Hematopoietic multipotent progenitor cell treated with erythropoietin and hydrocortisone succinate and interleukin-3 and kit ligand, for 17 days (in vitro differentiated cells): ENCODE measurements around the gene NECAB2.
A peak's percentile ranks its signal among the peaks of the same experiment; 100 is the strongest.

Experiments
- DNase-seq: peaks from one replicate; pipeline ENCODE4 v3.0.0-alpha.2; 2015; ENCODE audit warnings: low spot score

Gene NECAB2

DNA sequence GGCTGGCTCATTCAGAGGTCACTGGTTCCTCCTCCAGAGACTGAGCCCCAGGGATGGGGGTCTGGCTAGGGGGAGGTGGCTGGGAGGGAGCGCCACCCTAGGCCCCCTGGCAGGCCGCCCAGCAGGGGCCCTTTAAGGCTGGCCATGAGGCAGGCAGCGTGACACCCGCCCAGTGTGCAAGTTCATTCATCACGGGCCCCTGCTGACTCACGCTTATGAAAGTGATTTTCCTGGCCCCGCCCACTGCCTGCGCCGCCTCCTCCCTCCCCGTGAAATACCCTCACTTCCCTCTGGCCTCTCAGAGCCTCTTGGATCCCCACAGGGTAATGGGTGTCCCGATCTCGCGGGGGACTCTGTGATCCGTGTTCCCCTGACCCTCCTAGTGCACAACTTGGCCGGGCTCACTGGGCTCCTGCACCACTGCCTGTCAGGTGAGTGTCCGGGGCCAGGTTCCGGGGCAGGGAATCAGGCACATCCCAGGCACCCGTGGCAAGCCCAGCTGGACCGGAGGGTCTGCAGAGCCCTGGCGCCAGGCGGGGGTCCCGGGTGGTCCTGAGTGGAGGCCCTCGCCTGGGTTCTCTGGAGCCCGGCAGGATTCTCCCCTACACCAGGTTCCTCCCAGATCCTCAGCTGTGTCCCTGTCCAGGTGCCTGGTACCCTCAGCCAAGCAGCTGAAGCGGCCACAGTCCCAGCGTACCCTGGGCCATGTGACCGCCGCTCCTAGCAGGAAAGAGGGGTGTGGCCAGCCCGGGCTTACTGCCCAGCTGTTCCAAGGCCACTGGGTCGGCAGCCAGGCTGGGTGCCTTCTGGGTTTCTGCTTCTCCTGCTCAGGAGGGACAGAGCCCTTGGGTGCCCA lies 14.9 kb upstream of the NECAB2 start, which contains the start of gene OSGIN1:
Gene OSGIN1 (plus strand): TSS at position 301 of the 856 bp plus-strand sequence. CDS start 4,432 bp downstream, outside the sequence.
- peak; percentile 81 for DNase-seq

DNA sequence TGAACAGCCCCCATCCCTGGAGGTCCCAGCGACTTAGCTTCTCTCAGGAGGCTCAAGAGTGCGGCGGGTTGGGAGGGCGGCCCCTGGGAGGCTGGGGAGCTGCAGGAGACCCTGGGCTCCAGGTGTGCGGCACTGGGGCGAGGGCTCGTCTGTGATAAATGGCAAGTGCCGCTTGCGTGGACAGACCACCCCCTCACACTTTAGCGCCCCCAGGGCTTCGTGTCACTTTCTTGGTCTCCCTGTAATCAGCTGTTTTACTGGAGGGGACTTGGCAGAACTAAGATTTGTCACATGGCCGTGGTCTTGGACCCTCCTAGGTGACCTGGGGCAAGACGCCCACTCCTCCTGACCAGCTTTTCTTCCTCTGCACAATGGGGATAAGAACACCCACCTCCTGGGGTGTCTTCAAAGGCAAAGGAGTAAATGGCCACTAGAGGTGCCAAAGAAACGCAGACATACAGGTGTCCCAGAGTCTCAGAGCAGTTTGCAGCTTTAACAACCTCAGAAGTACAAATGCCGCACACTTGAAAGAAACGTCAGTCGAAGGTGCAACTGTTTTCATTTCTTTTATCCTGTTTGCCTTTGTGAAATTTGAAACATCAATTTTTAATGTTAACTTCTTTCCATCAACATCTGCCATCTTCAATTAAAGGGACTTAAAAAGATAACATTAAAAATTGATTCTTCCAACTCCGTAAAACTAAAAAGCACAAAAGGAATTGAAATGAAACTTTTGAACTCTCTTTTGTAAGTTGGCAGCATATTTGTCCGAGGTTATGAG lies 14.1 kb upstream of the NECAB2 start:
- peak; percentile 35 for DNase-seq

DNA sequence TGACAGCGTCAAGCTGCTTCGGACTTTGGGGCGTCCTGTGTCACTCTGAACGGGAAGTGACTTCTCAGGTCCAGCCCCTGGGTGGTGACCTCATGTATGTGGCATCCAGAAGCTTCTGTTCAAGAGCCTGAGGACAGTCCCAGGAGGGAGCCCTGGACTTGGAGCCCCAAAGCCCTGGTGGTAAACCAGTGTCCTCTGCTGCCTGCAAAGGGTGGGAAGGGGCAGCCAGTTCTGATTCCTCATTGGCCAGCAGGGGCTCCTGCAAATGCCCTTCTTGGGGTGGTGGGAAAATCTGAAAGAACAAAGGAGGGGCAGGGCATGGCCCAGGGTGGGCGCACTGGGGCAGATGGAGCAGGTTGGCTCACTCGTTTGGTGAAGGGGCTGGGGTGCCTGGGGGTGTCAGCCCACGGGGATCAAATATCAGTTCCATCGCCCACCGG lies 13.4 kb upstream of the NECAB2 start:
- DNase-seq, result peak; percentile 6

DNA sequence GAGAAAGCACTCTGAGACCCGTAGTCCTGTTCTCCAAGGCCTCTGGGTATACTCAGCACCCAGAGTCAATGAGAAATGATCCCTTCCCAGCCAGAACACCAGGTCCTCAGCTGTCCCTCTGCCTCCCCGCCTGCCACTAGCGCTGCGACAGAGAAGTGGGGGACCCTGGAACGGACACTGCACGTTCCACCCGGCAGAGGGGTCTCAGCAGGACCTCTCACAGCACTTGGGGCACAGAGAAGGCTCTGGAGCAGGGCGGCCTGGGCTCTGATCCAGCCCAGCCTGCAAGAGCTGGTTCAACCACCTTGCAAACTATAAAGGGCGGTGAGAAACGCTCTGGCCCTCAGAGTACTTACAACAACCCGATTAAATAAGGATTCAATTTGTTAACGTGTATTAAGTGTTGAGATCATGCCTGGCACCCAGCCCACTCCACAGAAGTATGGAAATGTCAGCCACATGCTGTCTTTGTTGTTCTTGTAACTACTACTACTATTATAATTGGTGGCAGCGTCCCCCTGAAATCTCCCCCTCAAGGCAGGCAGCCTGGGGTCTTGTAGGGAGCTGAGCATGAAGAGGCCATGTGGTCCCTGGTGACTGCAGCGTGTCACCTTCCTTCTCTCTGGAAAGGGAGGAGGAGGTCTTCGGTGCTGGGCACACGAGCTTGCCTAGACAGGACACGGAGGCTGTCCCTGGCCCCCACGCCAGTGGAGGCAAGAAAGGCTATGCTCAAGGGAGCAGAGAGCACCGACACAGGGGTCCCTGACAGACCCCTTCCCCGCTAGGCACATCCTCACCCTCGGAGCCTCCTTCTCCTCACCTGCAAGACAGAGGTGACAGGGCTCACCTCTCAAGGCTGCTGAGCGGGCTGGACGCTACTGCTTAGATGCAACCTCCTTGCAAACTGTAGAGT lies 12.6 kb upstream of the NECAB2 start:
- DNase-seq, result no peak

DNA sequence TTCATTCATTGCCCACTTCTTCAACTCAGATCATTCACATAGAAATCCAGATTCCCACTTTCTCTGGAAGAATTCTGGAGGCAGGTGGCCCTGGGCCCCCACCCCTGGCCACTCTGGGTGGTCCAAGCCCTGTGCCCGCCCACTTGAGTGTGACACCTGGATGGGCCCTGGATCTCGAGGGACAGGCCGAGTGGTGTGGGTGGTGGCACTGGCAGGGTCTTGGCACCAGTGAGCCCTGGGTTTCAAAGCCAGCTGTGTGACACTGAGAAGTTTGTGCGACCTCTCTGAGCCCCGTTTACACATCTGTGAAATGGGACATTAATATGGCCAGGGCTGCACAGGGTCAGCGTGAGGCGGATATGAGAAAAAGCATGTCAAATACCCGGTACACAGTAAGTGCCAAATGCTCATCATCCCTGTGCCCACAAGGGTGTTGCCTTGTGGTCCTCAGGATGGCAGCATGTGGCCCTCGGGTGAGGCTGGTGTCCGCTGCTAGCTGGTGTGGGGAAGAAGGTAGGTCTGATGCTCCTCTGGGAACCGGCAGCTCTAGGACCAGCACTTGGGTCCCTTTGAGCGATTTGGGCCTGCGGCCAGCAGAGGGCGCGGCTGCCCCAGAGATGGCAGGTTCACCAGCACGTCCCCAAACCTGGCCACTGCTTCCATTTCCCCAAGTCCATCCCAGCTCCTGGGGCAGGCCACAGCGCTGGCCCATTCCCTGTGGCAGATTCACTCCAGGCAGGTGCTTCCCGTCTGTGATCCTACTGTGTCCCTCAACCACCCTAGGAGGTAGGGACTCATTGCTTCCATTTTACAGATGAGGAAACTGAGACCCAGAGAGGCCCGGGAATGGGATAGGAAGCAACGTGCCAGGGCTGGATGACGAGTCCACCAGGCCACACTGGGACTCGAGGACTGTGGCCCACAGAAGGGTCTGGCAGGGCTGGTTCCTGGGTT lies 11.4 kb upstream of the NECAB2 start:
- peak; percentile 77 for DNase-seq

DNA sequence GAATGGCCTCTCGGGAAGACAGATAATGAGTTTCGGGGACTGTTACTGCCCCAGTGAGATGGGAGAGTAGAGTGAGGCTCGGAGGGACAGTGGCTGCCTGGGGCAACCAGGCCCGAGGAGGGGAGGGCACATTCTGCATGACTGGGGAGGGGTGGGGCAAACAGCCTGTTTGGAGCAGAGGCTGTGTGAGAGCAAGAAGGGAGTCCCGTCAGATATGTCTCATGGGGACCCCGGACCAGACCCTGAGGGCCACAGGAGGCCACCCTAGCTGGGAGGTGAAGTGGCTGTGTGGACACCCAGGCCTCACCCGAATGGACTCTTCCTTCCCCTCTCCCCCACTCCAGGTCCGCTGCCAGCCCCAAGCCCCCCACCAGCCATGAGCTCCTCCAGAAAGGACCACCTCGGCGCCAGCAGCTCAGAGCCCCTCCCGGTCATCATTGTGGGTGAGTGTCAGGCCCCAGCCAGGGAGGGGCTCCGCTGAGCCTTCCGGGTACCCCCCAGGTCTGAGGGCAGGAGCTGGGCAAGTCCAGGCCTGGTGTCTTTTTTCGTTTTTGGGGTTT lies 10.7 kb upstream of the NECAB2 start:
- no peak for DNase-seq

DNA sequence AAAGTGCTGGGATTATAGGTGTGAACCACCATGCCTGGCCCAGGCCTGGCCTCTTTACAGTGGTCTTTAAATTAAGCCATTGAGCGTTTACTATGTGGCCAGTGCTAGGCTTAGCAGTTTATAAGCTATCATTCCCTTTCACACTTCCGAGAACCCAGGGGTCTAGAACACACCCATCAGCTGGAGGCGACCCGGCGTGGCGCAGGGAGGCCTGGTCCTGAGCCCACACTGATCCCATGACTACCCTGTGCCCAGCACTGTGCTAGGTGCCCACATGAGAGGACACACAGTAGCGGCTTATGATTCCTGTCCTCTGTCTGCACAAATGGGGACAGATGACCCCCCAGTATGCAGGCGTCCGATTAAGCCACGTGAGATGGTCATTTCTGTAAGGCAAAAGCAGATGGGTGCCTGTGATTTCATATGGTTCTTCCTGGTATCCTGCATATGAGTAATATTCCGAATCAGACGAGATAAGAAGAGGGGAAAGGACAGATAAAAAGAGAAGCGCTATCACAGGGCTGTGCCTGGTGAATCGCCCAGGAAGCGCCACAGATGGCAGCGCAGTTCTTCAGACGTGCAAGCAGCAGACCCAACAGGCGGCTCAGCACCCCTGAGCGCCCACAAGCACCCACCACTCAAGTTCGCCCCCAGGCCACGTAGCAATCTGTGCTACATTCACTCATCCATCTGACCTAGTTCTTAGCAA lies 9.8 kb upstream of the NECAB2 start:
- DNase-seq, result no peak

DNA sequence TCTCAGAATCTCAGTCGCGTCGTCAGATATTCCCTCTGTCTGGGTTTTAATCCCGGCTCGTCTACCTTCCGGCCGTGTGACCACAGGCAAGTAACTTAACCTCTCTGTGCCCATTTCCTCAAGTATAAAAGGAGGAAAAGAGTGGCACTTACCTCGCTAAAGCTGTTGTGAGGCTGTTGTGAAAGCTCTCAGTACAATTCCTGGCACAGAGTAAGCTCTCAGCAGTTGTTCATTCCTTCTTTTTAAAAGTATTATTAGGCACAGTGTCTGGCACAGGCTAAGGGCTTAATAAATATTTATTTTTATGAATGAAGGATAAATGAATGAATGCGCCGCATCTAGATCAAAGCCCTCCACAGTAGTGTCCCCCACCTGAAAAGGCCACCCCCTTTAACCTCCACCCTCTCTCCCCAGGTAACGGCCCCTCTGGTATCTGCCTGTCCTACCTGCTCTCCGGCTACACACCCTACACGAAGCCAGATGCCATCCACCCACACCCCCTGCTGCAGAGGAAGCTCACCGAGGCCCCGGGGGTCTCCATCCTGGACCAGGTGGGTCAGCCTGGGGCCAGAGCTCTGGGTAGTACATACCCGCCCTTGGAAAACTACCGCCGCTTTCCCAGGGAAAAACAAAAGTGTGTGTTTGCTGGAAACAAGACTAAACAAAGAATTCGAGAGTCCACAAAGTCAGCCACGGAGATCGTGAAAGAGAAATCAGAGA lies 9.0 kb upstream of the NECAB2 start:
- no peak for DNase-seq

DNA sequence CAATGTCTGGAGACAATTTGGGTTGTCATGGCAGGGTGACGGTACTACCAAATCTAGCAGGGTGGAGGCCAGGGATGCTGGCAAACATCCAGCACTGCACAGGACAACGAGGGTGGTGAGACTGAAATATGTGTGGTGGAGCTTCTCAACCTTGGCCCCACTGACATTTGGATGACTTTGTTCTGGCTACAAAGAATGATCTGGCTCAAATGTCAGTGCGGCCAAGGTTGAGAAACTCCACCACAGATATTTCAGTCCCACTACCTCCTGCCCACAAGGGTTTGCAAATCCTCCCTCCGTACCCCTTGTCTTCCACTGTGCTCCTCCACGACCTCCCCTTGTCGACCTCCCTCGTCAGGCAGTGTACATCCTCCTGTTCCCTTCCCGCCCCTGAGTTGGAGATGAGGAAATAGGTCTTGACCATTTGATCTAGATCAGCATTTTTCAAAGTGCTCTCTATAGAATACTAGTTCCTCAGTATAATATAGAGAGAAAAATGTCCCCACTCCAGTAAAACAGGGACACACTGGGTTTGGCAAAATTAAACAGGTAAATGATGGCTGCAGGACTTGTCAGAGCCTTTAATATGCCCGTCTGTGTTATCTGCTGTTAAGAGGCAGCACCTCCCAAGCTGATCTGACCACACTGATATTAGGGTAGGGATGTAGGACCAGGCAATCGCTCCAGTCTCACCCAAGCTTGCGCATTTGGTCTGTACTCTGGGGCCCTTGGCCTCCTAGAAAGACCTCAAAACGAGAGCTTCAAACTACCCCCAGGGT lies 8.2 kb upstream of the NECAB2 start:
- DNase-seq, result no peak

DNA sequence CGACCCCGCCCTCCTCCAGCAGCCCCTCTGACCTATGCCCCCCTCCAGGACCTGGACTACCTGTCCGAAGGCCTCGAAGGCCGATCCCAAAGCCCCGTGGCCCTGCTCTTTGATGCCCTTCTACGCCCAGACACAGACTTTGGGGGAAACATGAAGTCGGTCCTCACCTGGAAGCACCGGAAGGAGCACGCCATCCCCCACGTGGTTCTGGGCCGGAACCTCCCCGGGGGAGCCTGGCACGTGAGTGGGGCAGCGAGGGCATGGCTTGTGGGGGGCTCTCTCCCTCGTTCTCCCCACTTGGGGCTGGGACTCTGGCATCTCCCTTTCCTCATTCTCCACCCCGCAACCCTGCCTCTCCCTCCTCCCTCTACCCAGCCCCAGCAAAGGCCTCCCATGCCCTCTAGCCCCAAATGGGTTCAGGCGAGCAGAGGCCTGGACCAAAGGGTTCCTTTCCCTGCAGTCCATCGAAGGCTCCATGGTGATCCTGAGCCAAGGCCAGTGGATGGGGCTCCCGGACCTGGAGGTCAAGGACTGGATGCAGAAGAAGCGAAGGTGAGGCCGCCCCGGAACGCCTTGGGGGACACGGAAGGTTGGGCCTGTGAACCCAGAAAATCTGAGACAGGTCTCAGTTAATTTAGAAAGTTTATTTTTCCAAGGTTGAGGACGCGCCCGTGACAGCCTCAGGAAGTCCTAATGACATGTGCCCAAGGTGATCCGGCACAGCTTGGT lies 7.4 kb upstream of the NECAB2 start:
- DNase-seq, result no peak

DNA sequence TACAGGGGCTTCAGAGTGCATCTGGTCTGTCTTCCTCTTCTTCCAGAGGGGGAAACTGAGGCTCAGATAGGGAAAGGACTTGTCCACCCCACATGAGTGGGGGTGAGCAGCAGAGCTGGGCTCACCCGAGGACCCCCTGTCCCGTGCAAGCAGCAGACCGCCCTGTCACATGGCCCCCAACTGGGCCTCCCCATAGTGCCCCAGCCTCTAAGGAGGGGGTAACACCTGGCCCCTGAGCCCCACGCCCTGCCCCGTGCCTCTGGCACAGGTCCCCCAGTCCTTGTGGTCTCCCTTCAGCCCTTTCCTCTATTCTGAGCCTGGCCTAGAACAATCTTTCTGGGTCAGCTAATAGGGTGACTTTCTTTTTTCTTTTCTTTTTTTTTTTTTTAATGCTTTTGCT lies 6.5 kb upstream of the NECAB2 start:
- no peak for DNase-seq

DNA sequence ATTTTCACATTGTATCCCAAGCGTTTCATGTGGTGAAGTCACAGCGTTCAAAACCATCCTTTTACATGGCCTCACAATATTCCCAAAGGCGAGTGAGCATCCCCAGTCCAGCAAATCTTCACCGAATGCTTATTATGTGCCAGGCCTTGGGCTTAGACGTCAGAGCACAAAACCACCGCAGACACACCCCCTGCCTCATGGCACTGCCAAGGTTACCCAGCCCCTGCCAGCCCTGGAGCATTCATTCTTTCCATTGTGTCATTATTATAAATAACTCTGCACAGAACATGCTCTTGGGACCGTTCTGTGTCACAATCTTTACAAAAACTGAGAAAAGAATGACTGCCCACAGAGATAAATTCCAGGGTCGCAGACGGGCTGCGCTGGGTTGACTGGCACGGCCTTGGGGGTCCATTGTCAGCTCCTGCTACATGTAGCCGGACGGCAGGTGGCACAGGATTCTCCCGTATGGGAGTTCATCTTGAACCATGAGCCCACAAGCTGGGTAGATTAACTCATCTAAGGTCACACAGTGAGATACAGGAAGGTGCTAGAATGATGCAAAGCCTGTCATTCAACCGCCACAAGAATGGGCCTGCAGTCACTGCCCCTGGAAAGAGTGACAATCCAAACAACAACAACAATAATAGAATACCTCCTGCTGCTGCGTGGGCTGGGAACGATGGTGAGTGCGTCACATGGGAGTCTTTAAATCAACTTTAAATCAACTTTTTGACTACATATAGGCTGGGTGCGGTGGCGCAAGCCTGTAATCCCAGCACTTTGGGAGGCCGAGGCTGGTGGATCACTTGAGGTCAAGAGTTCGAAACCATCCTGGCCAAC lies 4.5 kb upstream of the NECAB2 start:
- DNase-seq, result no peak

DNA sequence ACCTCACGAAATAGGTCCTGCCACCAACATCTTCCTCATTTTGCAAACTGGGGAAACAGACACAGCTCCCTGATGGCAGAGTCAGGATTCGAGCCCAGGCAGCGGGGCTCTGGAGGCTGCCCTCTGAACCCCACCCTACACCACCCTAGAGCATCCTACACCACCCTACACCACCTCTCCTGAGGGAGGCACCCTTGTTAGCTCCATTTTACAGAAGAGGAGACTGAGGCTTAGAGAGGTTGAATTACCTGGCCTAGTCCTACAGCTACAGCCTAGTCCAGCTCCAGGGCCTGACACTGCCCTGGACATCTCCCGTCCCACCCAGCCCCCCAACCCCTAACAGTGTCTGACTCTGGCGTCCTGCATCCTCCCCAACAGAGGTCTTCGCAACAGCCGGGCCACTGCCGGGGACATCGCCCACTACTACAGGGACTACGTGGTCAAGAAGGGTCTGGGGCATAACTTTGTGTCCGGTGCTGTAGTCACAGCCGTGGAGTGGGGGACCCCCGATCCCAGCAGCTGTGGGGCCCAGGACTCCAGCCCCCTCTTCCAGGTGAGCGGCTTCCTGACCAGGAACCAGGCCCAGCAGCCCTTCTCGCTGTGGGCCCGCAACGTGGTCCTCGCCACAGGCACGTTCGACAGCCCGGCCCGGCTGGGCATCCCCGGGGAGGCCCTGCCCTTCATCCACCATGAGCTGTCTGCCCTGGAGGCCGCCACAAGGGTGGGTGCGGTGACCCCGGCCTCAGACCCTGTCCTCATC lies 3.2 kb upstream of the NECAB2 start:
- no peak for DNase-seq

DNA sequence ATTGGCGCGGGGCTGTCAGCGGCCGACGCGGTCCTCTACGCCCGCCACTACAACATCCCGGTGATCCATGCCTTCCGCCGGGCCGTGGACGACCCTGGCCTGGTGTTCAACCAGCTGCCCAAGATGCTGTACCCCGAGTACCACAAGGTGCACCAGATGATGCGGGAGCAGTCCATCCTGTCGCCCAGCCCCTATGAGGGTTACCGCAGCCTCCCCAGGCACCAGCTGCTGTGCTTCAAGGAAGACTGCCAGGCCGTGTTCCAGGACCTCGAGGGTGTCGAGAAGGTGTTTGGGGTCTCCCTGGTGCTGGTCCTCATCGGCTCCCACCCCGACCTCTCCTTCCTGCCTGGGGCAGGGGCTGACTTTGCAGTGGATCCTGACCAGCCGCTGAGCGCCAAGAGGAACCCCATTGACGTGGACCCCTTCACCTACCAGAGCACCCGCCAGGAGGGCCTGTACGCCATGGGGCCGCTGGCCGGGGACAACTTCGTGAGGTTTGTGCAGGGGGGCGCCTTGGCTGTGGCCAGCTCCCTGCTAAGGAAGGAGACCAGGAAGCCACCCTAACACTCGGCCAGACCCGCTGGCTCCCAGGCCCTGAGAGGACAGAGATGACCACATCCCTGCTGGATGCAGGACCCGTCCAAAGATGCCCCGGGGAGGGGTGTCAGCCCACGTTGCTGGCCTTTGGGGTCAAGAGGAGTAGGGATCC lies 2.4 kb upstream of the NECAB2 start:
- no peak for DNase-seq

DNA sequence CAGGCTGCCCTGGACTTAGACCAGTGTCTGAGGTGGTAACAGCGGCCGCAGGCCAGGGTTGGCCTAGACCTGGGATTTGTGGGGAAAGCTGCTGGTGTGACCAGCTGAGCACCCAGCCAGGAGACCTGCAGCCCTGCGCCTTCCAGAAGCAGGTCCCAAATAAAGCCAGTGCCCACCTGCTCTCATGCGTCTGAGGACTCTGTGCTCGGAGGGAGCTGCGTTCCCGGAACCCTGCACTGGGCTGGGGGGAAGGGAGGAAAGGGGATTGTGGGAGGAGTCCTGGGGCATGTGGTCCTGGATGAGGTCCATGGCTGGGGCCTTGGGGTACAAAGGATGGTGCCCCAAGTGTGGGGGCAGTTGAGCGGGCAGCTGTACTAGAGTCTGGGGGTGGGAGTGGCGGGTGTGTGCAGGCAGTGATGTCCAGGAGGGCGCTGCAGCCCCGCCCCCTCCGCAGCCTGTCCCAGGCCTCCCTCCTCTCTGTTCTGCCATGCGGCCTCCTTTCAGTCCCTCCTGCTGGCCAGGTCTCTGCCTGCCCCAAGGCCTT lies 1.8 kb upstream of the NECAB2 start:
- no peak for DNase-seq
